Measurements from ENCODE around the gene ZNF879. TPM values are rescaled to one million over a fixed set of nuclear protein-coding genes. Genes with fewer than 3 reads are reported as not detected.
A peak's percentile ranks its signal among the peaks of the same experiment; 100 is the strongest.

Gene ZNF879
- total RNA-seq, 1 donor = 4.1 TPM

DNA sequence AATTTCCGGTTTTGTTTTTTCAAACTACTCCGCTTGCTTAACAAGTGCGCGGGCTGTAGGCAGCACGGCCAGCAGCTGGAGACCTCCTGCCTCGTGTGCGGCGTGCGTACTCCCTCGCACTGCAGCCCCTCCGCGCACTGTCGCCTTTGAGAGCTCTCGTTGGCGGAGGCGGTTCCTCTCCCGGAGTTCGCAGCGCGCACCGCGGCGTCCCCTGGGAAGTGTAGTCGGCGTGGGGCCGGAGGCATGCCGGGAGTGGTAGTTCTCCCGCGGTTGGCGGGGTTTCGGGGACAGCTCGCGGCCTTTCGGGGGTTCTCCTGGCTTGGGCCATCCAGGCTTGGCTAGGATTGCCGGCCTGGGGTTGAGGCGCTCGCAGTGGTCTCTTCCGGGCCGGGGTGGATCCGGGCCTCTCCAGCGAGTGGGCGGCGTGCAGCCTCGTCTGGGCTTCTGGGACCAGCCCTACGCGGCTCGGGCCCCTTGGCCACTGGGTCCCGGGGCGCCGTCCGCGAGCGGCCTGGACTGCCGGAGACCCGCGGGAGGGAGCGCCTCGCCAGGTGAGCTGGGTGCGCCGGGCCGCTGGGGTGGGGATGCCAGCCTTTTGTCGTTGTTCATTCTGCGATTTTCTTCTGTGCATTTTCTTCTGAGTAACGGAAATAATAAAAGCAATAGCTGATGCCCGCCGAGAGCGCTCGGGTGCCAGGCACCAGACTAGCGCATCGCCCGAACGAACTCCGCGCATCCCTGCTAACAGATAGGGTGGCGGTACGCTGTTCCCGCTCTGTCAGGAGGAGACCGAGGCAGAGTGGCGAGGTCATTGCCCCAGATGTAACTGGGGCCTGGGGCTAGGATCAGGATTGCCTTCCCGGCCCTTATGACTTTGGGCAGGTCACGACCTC lies 36.8 kb downstream of the ZNF879 start, which contains the start of gene ZNF354C:
TSS of gene ZNF354C (plus strand) at position 258 of the 893 bp plus-strand sequence. CDS start 1,696 bp downstream, outside the sequence.
- peak within 1 kb of the TSS; percentile 50 for H3K4me3 ChIP-seq (ENCODE audit: low read length)
- H3K4me1 ChIP-seq (ENCODE audit: insufficient read depth, low read length) = peaks cover 8% of the 10 kb centered on the region
- peaks cover 2% of the 10 kb centered on the region for H3K27me3 ChIP-seq (ENCODE audit: insufficient read depth, low read length)
- H3K9me3 ChIP-seq (ENCODE audit: low read depth, low read length) = no peaks in the 10 kb centered on the region

DNA sequence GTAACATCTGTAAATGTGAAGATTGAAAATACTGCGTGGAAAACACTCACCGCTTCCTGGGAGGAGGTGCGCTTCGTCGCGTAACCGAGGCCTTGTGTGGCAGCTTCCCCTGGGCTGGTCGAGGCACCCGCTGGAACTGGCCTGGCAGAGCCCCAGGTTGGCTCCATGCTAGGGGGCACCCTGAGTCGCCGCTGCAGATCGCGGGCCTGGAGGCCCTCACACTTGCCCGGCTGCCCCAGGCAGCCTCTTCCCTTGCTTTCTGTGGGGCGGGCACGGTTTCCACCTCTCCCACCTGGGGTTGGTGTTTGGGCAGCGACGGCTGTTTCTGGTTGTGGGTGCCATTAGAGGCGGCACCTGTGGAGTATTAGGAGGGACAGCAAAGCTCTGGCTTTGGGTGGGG lies 37.4 kb downstream of the ZNF879 start:
- peaks cover 2% of the 10 kb centered on the region for H3K27me3 ChIP-seq (ENCODE audit: insufficient read depth, low read length)
- H3K4me1 ChIP-seq (ENCODE audit: insufficient read depth, low read length) = peaks cover 8% of the 10 kb centered on the region
- no peaks in the 10 kb centered on the region for H3K9me3 ChIP-seq (ENCODE audit: low read depth, low read length)
- peak overlapping the region; percentile 50 for H3K4me3 ChIP-seq (ENCODE audit: low read length)

DNA sequence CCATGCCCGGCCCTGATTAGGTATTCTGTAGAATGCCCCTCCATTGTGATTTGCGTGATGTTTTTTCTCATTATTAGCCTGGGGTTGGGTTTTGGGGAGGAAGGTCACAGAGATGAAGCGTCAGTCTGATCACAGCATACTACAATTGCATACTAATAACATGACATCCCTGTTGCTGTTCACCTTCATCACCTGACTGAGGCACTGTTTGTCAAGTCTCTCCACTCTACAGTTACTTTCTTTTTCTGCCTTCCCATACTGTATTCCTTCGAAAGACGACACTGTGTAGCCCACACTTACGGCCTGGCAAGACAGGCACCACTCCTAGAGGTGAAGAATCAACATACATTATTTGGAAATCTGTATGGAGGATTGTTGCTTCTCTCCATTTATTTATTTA lies 42.1 kb downstream of the ZNF879 start:
- no peaks in the 10 kb centered on the region for H3K27me3 ChIP-seq (ENCODE audit: insufficient read depth, low read length)
- peaks cover 5% of the 10 kb centered on the region for H3K4me1 ChIP-seq (ENCODE audit: insufficient read depth, low read length)
- peaks cover 18% of the 10 kb centered on the region for H3K9me3 ChIP-seq (ENCODE audit: low read depth, low read length)
- H3K4me3 ChIP-seq (ENCODE audit: low read length) = no peak overlapping the region

DNA sequence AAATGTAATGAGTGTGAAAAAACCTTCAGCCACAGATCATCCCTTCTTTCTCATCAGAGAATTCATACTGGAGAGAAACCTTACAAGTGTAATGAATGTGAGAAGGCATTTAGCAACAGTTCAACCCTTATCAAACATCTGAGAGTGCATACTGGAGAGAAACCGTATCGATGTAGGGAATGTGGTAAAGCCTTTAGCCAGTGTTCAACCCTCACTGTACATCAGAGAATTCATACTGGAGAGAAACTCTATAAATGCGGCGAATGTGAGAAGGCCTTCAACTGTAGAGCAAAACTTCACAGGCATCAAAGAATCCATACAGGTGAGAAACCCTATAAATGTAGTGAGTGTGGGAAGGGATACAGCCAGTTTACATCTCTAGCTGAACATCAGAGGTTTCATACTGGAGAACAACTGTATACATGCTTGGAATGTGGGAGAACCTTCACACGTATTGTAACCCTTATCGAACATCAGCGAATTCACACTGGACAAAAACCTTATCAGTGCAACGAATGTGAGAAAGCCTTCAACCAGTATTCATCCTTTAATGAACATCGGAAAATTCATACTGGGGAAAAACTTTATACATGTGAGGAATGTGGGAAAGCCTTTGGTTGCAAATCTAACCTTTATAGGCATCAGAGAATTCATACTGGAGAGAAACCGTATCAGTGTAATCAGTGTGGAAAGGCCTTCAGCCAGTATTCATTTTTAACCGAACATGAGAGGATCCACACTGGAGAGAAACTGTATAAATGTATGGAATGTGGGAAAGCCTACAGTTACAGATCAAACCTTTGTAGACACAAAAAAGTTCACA lies 55.8 kb downstream of the ZNF879 start:
- Histone ChIP-seq H3K4me1 (ENCODE audit: insufficient read depth, low read length) (no peaks in the 10 kb centered on the region), H3K9me3 (ENCODE audit: low read depth, low read length) (peaks cover 90% of the 10 kb centered on the region), H3K27me3 (ENCODE audit: insufficient read depth, low read length) (no peaks in the 10 kb centered on the region), H3K4me3 (ENCODE audit: low read length) (no peak overlapping the region)

DNA sequence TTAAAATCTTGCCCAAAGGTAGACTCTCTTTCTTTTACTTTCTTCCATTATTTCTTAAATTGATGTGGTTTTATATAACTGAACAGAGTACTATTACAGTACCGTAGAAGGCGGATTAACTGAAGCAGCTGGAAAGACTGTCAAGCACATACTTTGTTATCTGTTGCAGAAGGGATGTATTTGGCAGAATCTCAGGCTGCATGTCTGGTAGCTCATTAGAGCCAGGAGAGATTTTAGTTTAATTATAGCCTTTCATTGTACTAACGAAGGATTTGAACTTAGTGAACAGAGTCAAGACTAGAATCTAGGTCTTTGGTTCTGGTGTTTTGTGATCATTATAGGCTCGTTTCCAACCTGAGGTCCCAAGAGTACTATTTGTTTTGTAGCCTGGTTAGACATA lies 57.1 kb downstream of the ZNF879 start:
- peaks cover 100% of the 10 kb centered on the region for H3K9me3 ChIP-seq (ENCODE audit: low read depth, low read length)
- no peaks in the 10 kb centered on the region for H3K27me3 ChIP-seq (ENCODE audit: insufficient read depth, low read length)
- H3K4me1 ChIP-seq (ENCODE audit: insufficient read depth, low read length) = no peaks in the 10 kb centered on the region
- H3K4me3 ChIP-seq (ENCODE audit: low read length) = no peak overlapping the region

Other genes starting within 250 kb of the ZNF879 start
- gene ZNF354B, start 163.9 kb upstream of the ZNF879 start, total RNA-seq = 5.7 TPM
- 0.73 TPM for gene ZFP2, start 127.9 kb upstream of the ZNF879 start, total RNA-seq
- not detected for gene ZNF454, start 82.6 kb upstream of the ZNF879 start, total RNA-seq
- gene GRM6, start 28.5 kb upstream of the ZNF879 start, total RNA-seq = not detected
- 3.3 TPM for gene ZNF354C, start 36.6 kb downstream of the ZNF879 start, total RNA-seq